ENCODE data around the gene FABP2. TPM values are rescaled to one million over a fixed set of nuclear protein-coding genes. Genes with fewer than 3 reads are reported as not detected.
"Not testable (repeated sequence)": the region's sequence is repeated elsewhere in the genome, so short reads cannot be mapped to it uniquely, and the experiment has no call there.

FABP2 gene
- total RNA-seq, 1 donor from 2014 or later, result not detected

- no peak overlapping the region for H3K4me3 Mint-ChIP-seq
- no peaks in the 10 kb centered on the region for H3K27me3 Mint-ChIP-seq
- intact Hi-C loops (cut with micrococcal nuclease), result no loop called here
- H3K9me3 Mint-ChIP-seq, result no peaks in the 10 kb centered on the region
- TF ChIP-seq, protein P1, sequence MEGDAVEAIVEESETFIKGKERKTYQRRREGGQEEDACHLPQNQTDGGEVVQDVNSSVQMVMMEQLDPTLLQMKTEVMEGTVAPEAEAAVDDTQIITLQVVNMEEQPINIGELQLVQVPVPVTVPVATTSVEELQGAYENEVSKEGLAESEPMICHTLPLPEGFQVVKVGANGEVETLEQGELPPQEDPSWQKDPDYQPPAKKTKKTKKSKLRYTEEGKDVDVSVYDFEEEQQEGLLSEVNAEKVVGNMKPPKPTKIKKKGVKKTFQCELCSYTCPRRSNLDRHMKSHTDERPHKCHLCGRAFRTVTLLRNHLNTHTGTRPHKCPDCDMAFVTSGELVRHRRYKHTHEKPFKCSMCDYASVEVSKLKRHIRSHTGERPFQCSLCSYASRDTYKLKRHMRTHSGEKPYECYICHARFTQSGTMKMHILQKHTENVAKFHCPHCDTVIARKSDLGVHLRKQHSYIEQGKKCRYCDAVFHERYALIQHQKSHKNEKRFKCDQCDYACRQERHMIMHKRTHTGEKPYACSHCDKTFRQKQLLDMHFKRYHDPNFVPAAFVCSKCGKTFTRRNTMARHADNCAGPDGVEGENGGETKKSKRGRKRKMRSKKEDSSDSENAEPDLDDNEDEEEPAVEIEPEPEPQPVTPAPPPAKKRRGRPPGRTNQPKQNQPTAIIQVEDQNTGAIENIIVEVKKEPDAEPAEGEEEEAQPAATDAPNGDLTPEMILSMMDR (IDR thresholded peaks at IDR 0.05), result no peak
- H3K4me1 Mint-ChIP-seq, result no peaks in the 10 kb centered on the region
- no peak overlapping the region for H3K27ac Mint-ChIP-seq
- ChIA-PET POLR2A (no interaction called here), CTCF (no interaction called here)
- ATAC-seq (ENCODE audit: low read depth), result no peak
- DNase-seq, result no peak
- peaks cover 12% of the 10 kb centered on the region for H3K36me3 Mint-ChIP-seq (ENCODE audit: low read depth)
Observed at GRCh38 chr4:119290598-119290997, 31.3 kb downstream of the FABP2 start.

DNA sequence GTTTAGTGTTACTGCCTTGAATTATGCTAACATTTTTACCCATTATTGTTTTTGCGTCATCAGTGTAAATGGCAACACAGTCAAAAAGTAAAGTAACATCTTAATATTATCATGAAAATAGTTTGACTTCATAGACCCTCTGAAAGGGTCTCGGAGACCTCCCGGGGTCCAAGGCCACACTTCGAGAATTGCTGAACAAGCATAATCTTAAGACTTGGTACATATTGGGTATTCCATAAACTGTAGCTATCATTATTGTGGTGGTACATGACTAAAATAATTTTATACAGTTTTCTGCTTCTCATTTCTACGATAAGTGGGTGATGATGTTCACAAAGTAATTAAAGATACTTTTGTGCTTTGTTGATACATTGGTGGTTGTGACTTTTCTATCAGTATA is 32.6 kb downstream of the FABP2 start:
- DNase-seq, result no peak
- peaks cover 10% of the 10 kb centered on the region for H3K36me3 Mint-ChIP-seq (ENCODE audit: low read depth)
- peaks cover 6% of the 10 kb centered on the region for H3K4me1 Mint-ChIP-seq
- TF ChIP-seq, protein P1 (IDR thresholded peaks at IDR 0.05), result no peak
- intact Hi-C loops (cut with micrococcal nuclease), result loop anchor here (5.0 kb wide), 1 partner anchor 547 kb away; no protein-coding TSS in a partner anchor
- H3K4me3 Mint-ChIP-seq, result no peak overlapping the region
- H3K27ac Mint-ChIP-seq, result no peak overlapping the region
- H3K27me3 Mint-ChIP-seq, result no peaks in the 10 kb centered on the region
- ChIA-PET POLR2A (no interaction called here), CTCF (interaction anchor here (1.2 kb wide), 1 partner anchor 247 kb away, joined by 3 read pairs; no protein-coding TSS in a partner anchor)
- no peaks in the 10 kb centered on the region for H3K9me3 Mint-ChIP-seq
- ATAC-seq (ENCODE audit: low read depth), result no peak

DNA sequence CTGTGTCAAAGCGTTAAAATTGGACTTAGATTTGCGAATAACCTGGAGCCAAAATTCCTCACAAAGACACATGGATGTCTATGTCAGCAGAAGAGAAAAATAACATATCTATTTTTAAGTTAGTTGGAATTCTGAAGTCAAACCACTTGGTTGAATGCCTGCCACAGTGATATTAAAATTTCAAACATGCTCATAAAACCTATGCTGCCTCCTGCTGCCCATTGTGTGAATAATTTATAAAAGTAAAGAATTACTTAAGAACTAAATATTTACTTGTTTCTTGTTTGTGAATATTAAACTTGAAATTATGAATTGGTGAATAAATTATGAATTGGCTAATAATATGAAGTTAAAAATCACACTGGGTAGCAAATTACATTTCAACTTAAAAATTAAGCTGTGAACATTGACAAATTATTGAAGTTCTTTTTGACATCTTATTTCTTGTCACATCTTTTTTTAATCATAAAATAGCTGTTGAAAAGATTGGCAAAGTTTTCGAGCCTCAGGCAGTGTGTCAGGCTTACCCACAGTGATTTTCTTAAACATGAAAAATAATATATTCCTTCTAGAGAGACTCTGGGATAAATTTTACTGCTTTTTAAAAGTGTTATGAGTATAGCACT is 35.4 kb downstream of the FABP2 start:
- DNase-seq, result no peak

DNA sequence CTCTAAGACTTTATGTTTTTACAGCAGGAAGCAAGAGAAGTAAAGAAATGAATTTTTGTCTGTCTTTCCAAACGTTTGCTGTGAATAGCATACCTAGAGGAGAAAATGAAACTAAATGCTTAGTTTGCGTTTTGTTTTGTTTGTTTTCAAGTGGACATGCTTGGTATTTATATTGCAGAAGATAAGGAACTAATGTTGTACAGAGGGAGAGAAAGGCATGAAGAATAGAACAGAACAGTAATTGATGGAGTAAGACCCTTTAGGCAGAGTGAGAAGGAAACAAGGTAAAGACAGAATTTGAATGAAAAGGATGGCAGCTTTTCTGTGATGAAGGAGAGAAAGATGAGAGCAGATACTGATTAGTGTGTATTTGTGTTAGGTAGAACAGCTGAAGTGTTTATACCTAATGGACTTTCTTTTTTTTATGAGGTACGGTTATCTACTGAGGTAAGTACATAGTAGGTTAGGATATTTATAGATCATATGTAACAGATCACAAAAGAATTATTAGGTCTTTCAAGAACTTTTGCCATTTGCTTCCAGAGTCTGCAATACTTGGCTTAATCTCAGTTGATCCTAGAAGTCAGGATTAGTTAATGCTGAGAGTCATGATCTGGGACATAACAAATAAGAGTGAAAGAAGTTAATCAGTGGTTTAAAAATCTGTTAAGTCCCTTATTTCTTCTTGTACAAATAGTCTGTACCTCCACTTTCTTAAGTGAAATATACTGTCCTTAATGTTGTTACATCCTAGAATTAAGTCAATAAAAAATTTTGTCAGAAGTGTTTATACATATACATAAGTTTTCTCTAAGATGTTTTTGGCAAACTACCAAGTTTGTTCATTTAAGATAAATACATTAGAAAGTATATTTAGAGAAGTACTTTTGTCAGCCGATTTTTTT is 36.8 kb downstream of the FABP2 start:
- intact Hi-C loops (cut with micrococcal nuclease), result loop anchor here (5.0 kb wide), 2 partner anchors 43 to 543 kb away; no protein-coding TSS in a partner anchor
- Mint-ChIP-seq H3K36me3 (ENCODE audit: low read depth) (peaks cover 13% of the 10 kb centered on the region), H3K4me1 (peaks cover 23% of the 10 kb centered on the region), H3K27ac (peak overlapping the region; percentile 4), H3K4me3 (no peak overlapping the region), H3K27me3 (no peaks in the 10 kb centered on the region), H3K9me3 (no peaks in the 10 kb centered on the region)
- no peak for ATAC-seq (ENCODE audit: low read depth)
- TF ChIP-seq, protein P1 (IDR thresholded peaks at IDR 0.05), result no peak
- ChIA-PET CTCF (no interaction called here), POLR2A (no interaction called here)
- no peak for DNase-seq

More for the DNA sequence above, 35.4 kb downstream of the FABP2 start:
- H3K36me3 Mint-ChIP-seq (ENCODE audit: low read depth), result peaks cover 3% of the 10 kb centered on the region
- H3K27me3 Mint-ChIP-seq, result no peaks in the 10 kb centered on the region
- ChIA-PET POLR2A (no interaction called here), CTCF (interaction anchor here (0.6 to 1.1 kb wide), 4 partner anchors 200 to 545 kb away, joined by 3 to 27 read pairs (median 4); no protein-coding TSS in a partner anchor)
- no peak overlapping the region for H3K27ac Mint-ChIP-seq
- no peak for ATAC-seq (ENCODE audit: low read depth)
- TF ChIP-seq, protein P1 (IDR thresholded peaks at IDR 0.05), result peak; percentile 66
- H3K9me3 Mint-ChIP-seq, result no peaks in the 10 kb centered on the region
- H3K4me3 Mint-ChIP-seq, result no peak overlapping the region
- intact Hi-C loops (cut with micrococcal nuclease), result loop anchor here (1.0 to 5.0 kb wide), 5 partner anchors 199 to 544 kb away; no protein-coding TSS in a partner anchor
- peaks cover 14% of the 10 kb centered on the region for H3K4me1 Mint-ChIP-seq

- Mint-ChIP-seq H3K36me3 (ENCODE audit: low read depth) (peaks cover 16% of the 10 kb centered on the region), H3K27ac (no peak overlapping the region), H3K27me3 (no peaks in the 10 kb centered on the region), H3K4me1 (peaks cover 23% of the 10 kb centered on the region), H3K9me3 (no peaks in the 10 kb centered on the region), H3K4me3 (no peak overlapping the region)
- DNase-seq, result no peak
- POLR2A ChIA-PET, result no interaction called here
- CTCF ChIA-PET, result no interaction called here
- TF ChIP-seq, protein P1 (IDR thresholded peaks at IDR 0.05), result no peak
- intact Hi-C loops (cut with micrococcal nuclease), result loop anchor here (5.0 kb wide), 1 partner anchor 39 kb away; no protein-coding TSS in a partner anchor
- no peak for ATAC-seq (ENCODE audit: low read depth)
Observed at GRCh38 chr4:119281393-119281792, 40.5 kb downstream of the FABP2 start.

DNA sequence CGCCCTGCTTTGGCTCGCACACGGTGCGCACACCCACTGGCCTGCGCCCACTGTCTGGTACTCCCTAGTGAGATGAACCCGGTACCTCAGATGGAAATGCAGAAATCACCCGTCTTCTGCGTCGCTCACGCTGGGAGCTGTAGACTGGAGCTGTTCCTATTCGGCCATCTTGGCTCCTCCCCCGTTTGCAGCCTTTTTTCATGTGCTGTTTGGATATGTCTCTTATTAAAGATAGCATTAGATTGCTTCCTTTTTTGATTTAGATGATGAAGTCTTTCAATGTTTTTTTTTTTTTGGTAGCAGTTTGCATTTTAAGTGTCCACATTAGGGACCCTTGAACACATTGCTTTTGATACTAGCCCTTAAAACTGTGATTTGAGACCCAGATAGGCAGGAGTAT is 42.0 kb downstream of the FABP2 start:
- CTCF ChIA-PET; H3K27ac Mint-ChIP-seq; ATAC-seq (ENCODE audit: low read depth); DNase-seq; POLR2A ChIA-PET; H3K4me3 Mint-ChIP-seq; H3K9me3 Mint-ChIP-seq; H3K27me3 Mint-ChIP-seq: not testable (repeated sequence)
- Mint-ChIP-seq H3K4me1 (peaks cover 19% of the 10 kb centered on the region), H3K36me3 (ENCODE audit: low read depth) (peaks cover 19% of the 10 kb centered on the region)
- intact Hi-C loops (cut with micrococcal nuclease), result loop anchor here (5.0 kb wide), 1 partner anchor 38 kb away; no protein-coding TSS in a partner anchor

GRCh38 chr4:119279541-119279940 is 42.4 kb downstream of the FABP2 start:
- H3K27ac Mint-ChIP-seq; POLR2A ChIA-PET; H3K9me3 Mint-ChIP-seq; CTCF ChIA-PET; H3K27me3 Mint-ChIP-seq; ATAC-seq (ENCODE audit: low read depth); H3K4me3 Mint-ChIP-seq; DNase-seq; intact Hi-C loops (cut with micrococcal nuclease): not testable (repeated sequence)
- Mint-ChIP-seq H3K4me1 (peaks cover 17% of the 10 kb centered on the region), H3K36me3 (ENCODE audit: low read depth) (peaks cover 19% of the 10 kb centered on the region)
